UCSD-AML1 (cell line): ENCODE measurements around the gene UBE2Q2.
"Not testable (repeated sequence)": the region's sequence is repeated elsewhere in the genome, so short reads cannot be mapped to it uniquely, and the experiment has no call there.

Experiments used
- DNase-seq: peaks from one replicate; lab custom pipeline; 2025; ENCODE audit not compliant: unreplicated experiment; lab: John Stamatoyannopoulos, UW

Gene UBE2Q2

DNA sequence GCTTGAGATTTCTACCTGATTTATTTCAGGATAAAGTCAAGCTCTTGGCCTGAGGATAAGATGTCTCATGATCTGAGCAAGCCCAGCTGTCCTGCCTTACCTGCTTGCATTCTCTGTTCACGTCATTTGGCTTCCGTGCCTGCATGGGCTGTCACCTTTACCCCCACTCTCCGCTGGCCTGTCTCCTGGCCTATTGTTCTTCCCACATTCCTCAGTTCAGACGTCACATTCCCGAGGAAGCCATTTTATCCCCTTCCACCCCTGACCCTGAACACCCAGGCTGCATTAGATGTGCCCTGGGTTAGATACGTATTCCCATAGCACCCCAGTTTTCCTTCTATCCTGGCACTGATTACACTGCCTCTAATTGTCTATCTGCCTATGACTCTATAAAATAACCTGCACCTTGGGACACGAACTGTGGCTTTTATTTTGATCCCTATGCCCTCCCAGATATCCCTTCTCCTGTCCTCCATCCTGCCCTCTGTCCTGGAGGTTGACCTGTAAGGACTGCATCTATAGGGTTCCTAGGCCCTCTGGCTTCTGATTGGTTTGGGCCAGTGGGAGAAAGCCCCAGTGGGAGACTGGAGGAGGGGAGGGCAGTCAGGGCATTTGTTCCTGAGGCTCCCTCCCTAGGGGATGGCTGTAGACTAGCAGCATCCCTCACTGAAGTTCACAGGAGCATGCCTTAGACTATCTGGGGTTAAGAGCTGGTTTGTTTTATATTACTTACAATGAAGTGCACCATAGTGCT lies 19.2 kb upstream of the UBE2Q2 start:
- no peak for DNase-seq

GRCh38 chr15:75827691-75828090 lies 15.6 kb upstream of the UBE2Q2 start:
- no peak for DNase-seq

DNA sequence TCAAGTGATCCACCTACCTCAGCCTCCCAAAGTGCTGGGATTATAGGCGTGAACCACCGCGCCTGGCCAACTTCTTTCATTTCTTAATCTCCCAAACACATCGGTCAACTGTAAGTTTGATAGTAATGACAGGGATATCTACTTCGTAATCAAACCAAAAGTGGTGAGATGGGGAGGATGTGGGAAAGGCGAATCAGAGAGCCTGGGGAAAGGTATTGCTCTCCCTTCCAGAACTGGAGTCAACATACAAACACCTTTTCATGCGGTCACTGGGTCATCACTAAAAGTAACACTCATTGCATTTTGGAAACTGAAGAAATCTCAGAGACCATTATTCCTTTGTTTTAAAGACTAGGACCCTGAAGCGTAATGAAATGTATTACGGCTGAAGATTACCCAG lies 14.8 kb upstream of the UBE2Q2 start:
- DNase-seq = no peak

- no peak for DNase-seq
These were observed 12.1 kb upstream of the UBE2Q2 start for GRCh38 chr15:75830910-75831805.

DNA sequence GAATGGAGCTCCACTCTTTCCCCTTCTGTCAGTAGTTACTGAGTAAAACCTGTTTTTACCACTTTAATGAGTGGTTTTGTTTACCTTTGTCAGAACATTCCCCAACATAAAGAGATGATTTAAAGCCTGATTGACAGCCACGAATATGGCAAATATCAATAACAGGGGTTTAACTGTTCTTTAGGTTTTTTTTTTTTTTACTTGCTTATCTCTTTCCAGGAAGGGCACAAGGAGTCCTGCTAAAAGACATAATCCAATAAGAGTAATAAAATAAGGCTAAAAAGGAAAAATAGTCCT lies 11.5 kb upstream of the UBE2Q2 start:
- no peak for DNase-seq

DNA sequence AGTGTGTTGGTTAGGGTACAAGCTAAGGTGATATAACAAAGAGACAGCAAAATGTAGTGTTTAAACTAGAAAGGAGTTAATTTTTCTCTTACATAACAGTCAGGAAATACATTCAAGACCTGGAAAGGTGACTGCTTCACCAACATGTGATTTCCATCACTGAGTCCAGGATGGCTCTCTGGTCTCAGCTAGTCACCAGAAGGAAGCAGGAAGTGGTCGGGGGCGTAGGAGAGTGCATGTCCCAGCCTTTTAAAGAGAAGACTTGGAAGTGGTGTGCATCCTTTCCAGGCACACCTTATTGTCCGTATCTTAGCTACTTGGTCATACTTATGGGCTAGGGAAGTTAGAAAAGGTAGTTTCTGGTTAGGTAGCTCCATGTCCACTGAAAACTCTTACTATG lies 11.1 kb upstream of the UBE2Q2 start:
- DNase-seq = no peak

DNA sequence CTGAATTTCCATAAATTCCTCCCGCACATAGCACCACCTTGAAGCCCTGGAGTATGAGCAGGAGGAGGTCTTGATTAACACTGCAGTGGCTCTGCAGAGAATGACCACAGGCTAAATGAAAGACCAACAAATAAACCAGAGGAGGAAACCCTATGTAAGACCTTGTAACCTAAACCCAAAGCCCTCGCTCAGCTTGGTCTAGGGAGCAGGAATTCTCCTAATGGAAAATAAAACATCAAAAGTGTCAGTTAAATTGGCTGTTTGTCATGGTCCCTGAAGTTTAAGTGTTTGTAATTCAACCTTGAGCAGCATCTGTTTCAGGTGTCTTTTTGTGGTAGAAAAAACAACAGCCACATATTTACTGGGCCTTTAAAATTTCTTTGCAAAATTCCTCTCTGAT lies 9.2 kb upstream of the UBE2Q2 start:
- DNase-seq = no peak

- no peak for DNase-seq
These were observed 7.0 kb upstream of the UBE2Q2 start for GRCh38 chr15:75835990-75836958.

DNA sequence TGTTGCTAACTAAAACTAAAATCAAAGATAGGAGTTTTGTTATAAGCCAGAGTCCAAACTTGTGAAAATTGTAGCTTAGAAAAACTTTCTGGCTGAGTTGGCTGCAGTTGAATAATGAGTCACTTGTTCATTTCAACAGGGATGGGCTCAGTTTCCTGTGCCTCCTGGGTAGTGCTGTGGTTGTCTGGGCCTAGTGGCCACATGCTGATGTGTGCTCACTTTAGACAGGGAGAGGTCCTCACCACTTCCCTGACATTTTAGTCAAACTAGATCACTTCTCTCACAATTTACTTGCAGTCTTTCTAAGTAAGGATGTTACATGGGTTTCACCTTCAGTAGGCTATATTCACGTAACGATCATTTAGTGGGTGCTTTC lies 6.3 kb upstream of the UBE2Q2 start:
- DNase-seq = peak; percentile 40

DNA sequence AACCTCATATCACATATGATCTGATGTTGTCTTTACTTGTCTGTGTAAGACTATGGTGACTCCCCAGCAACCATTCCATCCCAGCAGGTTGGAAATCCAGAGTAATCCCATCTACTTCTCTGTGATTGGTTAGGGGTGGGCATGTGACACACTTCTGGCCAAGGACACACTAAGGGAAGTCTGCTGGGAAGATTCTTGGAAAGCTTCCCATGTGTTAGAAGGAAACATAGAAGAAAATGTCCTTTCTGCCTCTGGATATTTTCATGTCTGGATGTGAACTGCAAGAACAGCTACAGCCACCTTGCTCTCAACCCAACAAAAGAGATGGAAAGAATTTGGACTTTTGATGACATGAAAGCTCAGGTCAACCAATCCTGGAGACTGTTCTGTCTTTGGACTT lies 2.6 kb upstream of the UBE2Q2 start:
- no peak for DNase-seq

DNA sequence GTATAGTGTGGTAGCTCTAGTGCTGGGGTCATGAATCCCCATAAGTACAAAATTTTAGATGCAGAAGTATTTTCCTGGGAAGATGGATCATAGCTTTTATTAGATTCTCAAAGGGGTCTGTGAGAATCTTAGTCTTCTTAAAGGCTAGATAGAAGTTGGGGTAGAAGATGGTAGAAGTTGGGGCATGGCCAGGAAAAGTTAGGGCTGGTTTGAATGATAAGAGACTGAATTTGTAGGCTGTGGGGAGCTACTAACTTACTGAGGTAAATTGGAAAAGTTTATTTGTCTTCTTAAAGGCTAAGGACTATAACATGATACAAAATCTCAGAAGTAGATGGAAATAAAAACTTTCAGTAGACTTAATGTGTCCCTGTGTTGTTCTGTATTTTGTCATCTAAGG lies 1.6 kb upstream of the UBE2Q2 start:
- no peak for DNase-seq

DNA sequence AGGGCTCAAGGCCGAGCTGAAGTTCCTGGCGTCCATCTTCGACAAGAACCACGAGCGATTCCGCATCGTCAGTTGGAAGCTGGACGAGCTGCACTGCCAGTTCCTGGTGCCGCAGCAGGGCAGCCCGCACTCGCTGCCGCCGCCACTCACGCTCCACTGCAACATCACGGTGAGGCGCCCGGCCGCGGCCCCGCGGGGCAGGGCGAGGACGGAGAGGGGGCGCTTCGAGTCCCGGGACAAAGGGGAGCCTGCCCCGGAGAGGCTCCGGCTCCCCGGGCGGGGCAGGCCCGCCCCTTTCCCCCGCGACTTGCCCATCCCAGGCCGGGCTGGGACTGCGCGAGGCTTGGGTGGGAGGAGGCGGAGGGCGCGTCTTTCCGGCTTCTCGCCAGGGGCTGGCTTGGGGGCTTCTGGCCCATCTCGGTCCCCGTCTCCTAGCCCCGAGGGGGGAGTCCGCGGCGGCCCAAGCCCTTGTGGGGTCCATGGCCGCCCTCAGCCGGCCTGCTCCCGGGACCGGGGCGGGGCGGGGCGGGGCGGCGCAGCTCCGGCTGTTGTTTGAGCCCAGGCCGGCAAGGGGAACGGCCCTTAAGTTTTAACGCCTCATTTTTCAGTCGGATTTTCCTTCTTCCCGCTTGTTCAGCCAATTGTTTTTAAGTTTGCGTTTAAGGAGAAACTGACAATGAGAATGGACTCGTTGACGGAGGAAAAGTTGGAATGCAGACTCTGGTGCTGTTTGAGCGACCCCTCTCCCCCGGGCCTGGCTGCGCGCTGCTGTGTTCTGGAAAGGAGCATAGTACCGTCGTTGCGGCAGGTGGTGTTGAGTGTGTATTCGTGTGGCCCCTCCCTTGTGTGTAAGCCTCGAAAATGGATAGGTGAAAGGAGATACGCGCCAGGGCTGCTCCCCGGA lies 683 bp downstream of the UBE2Q2 start:
- peak; percentile 70 for DNase-seq

- no peak for DNase-seq
These were observed 1.5 kb downstream of the UBE2Q2 start for GRCh38 chr15:75844629-75845335.

DNA sequence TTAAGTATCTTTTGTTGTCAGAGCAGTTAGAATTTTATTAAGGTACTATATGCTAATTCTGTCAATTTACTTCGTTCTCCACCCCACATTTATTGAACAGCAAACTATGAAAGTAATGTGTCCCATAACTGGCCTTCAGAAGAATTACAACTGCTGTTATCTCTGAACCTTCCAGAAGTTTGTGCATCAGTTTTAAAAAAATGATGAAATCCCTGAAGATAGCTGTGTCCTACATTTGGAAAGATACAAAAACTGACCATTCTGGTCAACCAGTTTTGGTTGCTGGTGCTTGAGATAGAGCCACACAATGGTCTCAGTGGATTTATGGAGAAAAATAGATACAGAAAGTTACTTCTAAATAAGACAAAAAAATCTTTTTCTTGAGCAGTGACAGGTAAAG lies 5.9 kb downstream of the UBE2Q2 start:
- no peak for DNase-seq

GRCh38 chr15:75850708-75851107 lies 7.5 kb downstream of the UBE2Q2 start:
- DNase-seq = no peak

DNA sequence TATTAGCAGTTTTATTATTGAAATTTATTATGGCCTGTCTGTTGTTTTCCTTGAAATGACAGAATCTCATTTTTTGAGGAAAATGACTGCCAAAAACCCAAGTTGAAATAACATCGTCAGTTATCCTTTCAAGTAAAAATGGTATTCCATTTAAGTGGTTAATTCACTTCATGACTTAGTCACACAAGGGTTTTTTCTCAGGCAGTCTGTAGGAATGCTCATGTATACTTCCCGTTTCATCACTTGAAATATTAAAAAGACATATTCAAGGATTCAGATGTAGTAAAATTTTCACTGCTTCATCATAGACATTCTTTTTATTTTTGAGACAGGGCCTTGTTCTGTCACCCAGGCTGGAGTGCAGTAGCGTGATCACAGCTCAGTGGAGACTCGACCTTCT lies 8.3 kb downstream of the UBE2Q2 start:
- not testable (repeated sequence) for DNase-seq

DNA sequence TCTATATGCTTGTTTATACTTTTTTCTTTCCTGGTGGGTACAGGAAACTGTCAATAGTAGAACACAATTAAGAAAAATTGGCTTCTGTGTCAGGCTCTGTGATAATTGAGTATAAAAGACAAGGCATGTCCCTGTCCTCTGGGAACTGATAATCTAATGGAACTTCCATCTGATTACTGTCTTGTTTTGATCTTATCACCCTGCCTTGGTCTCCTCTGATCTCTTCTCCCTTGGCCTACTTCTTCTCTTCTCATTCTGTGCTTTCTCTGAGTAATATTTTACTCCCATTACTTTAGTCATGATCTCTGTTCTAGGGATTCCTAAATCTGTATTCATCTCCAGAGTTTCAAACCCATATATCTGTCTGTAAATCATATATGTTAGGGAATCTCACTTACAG lies 14.6 kb downstream of the UBE2Q2 start:
- DNase-seq = no peak

DNA sequence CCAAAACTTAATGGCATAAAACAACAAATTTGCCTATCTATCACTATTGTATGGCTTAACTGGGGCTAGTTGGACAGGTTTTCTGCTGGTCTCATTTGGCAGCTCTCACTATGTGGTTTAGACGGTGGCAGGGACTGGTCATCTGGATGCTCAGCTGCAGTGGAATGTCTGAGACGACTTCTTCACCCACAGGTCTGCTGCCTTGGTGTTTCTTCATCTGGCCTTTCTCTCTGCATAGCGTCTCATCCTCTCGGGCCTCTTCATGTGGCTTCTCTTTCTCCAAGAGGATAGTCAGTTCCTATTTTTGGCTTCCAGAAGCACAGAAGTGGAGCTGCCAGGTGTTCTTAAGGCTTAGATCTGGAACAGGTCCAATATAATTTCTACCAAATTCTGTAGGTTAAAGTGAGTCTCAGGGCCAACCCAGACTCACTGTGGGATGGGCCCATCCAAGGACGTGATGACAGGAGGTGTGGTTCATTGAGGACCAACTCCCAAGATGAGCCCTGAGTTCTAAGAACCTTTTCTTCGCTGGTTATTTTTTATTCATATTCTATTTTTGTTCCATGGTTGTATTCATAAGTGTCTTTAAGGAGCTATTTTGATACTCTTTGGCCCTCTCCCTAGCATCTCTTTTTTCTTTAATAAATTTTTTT lies 18.6 kb downstream of the UBE2Q2 start:
- no peak for DNase-seq

DNA sequence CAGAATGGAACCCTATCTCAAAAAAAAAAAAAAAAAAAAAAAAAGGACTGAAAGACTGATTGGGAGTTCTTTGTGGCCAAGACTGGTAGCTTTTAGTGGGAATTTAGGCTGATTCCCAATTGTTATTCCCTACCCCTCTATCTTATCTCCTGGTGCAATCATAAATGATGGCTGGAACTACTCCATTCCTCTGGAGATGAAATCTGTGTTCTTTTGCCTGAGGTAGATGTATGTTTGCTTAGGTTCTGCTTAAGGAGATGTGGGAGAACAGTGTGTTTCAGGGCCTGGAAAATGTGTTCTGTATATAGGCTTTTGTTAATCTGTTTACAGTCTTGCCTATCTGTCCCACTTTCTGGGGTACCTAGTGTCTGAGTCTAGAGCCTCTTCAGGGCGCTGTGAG lies 19.5 kb downstream of the UBE2Q2 start:
- no peak for DNase-seq
